Caco-2 (cell line): ENCODE data around the gene UTP15. TPM values are rescaled to one million over a fixed set of nuclear protein-coding genes. Genes with fewer than 3 reads are reported as not detected.

ENCODE experiments used
- BruUV-seq: library from RNA; stranded (reverse); fragments of 400-500 nt; replicated peaks from 2 replicates; lab custom pipeline; 2021; lab: Mats Ljungman, UMichigan
- CTCF ChIA-PET: fragments of 300-600 bp; sonication (Branson Sonifier 250); formaldehyde crosslinking; loops from one replicate; lab custom pipeline; 2022; ENCODE audit warnings: antibody characterized with exemption; lab: Charles Lee
- POLR2A ChIA-PET: fragments of 300-600 bp; sonication (Branson Sonifier 250); formaldehyde crosslinking; loops from one replicate; lab custom pipeline; 2022; ENCODE audit warnings: antibody characterized with exemption; lab: Charles Lee
- DNase-seq, 2 experiments: peaks; one replicate each; pipeline versions ENCODE4 v3.0.0 to v3.0.0-alpha.2; 2020 to 2022
- H3K27me3 ChIP-seq: replicated peaks from 2 replicates; pipeline ENCODE4 v1.6.0; 2011; ENCODE audit warnings: low read length; ENCODE audit not compliant: control insufficient read depth, insufficient read depth
- H3K36me3 ChIP-seq: 2 replicates; pipeline ENCODE4 v1.5.1; 2011; ENCODE audit warnings: low read length; ENCODE audit not compliant: control insufficient read depth, insufficient read depth
- H3K4me1 ChIP-seq: fragments of 250-450 bp; sonication (Bioruptor Pico); 2 replicates; pipeline ENCODE4 v1.5.1; 2020; ENCODE audit warnings: mild to moderate bottlenecking
- H3K4me3 ChIP-seq: 2 replicates; pipeline ENCODE4 v1.5.1; 2011; ENCODE audit warnings: low read depth, mild to moderate bottlenecking, control low read depth, low read length
- H3K9me3 ChIP-seq: fragments of 250-450 bp; sonication (Bioruptor Pico); 2 replicates; pipeline ENCODE4 v1.5.1; 2020; ENCODE audit warnings: mild to moderate bottlenecking, moderate library complexity
- H3K27ac Mint-ChIP-seq: one replicate; pipeline ENCODE4 v1.8.0; 2022; ENCODE audit warnings: mixed read lengths; ENCODE audit not compliant: unreplicated experiment
- H3K27me3 Mint-ChIP-seq: one replicate; pipeline ENCODE4 v1.8.0; 2022; ENCODE audit warnings: mixed read lengths; ENCODE audit not compliant: insufficient read depth, unreplicated experiment
- H3K36me3 Mint-ChIP-seq: one replicate; pipeline ENCODE4 v1.8.0; 2022; ENCODE audit warnings: mild to moderate bottlenecking, mixed read lengths; ENCODE audit not compliant: insufficient read depth, unreplicated experiment
- H3K4me1 Mint-ChIP-seq: one replicate; pipeline ENCODE4 v1.8.0; 2022; ENCODE audit warnings: low read depth, mixed read lengths; ENCODE audit not compliant: unreplicated experiment
- H3K4me3 Mint-ChIP-seq: one replicate; pipeline ENCODE4 v1.8.0; 2022; ENCODE audit warnings: mild to moderate bottlenecking, moderate library complexity, mixed read lengths; ENCODE audit not compliant: unreplicated experiment
- H3K9me3 Mint-ChIP-seq: one replicate; pipeline ENCODE4 v1.8.0; 2022; ENCODE audit warnings: mixed read lengths; ENCODE audit not compliant: unreplicated experiment
- CTCF ChIP-seq, 2 experiments: fragments of 200-600 bp in 1 of 2; IDR thresholded peaks; 1 replicate in 1 of 2; 2 replicates in 1 of 2; pipeline versions ENCODE4 v1.5.1 to v1.8.0; 2011 to 2022; ENCODE audit warnings: antibody characterized with exemption in 1 of 2, control low read depth in 1 of 2, inconsistent platforms in 1 of 2, low read depth in 1 of 2, low read length in 1 of 2, mild to moderate bottlenecking in 1 of 2, moderate library complexity in 1 of 2; ENCODE audit not compliant: insufficient read depth in 1 of 2, severe bottlenecking in 1 of 2, unreplicated experiment in 1 of 2
- intact Hi-C: fragments of 100-400 bp; cut with micrococcal nuclease; formaldehyde crosslinking; loops from one replicate; pipeline ENCODE4 v1.10.0; 2022; ENCODE audit not compliant: unreplicated experiment
- total RNA-seq: library from RNA; stranded (reverse); gene quantifications from 2 replicates; pipeline ENCODE4 v1.2.3, GENCODE V29; 2022

Gene UTP15
- total RNA-seq, 1 experiment from 2014 or later = 29.1 TPM

DNA sequence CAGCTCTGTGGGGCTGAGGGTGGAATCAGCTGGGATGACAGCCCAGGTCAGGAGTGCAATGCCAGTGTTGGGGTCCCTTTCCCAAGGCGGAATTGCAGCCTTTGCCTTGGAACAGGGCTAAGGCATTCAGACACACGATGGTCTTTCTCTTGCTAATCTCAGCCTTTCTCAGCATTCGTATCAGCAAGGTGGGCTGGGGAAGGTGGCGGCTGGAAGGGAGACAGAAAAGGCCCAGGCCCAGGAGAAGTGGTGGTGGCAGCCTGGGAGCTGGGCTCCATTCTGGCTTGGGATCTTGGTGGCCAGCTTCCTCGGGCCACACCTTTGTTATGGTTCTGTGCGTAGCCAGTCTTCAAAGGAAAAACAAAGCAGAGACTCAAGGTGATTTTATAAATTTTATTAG lies 59.3 kb downstream of the UTP15 start:
- CTCF ChIA-PET = no interaction called here
- Histone ChIP-seq H3K4me3 (no peak overlapping the region), H3K4me1 (no peaks in the 10 kb centered on the region), H3K36me3 (no peaks in the 10 kb centered on the region), H3K27me3 (peaks cover 2% of the 10 kb centered on the region; the same call in 1 of the 2 replicates), H3K9me3 (no peaks in the 10 kb centered on the region)
- BruUV-seq = no TSS peak
- intact Hi-C loops = no loop called here
- no peak for TF ChIP-seq CTCF (IDR thresholded peaks at IDR 0.05; ENCODE audit: insufficient read depth in 1 of 2, low read depth in 1 of 2, low read length in 1 of 2, severe bottlenecking in 1 of 2, unreplicated experiment in 1 of 2)
- no peaks in the 10 kb centered on the region for H3K9me3 Mint-ChIP-seq
- H3K27me3 Mint-ChIP-seq = peaks cover 16% of the 10 kb centered on the region
- POLR2A ChIA-PET = no interaction called here
- H3K36me3 Mint-ChIP-seq = no peaks in the 10 kb centered on the region
- H3K4me1 Mint-ChIP-seq = peaks cover 9% of the 10 kb centered on the region
- H3K27ac Mint-ChIP-seq = no peak overlapping the region
- no peak for DNase-seq
- H3K4me3 Mint-ChIP-seq = peak overlapping the region; percentile 64

DNA sequence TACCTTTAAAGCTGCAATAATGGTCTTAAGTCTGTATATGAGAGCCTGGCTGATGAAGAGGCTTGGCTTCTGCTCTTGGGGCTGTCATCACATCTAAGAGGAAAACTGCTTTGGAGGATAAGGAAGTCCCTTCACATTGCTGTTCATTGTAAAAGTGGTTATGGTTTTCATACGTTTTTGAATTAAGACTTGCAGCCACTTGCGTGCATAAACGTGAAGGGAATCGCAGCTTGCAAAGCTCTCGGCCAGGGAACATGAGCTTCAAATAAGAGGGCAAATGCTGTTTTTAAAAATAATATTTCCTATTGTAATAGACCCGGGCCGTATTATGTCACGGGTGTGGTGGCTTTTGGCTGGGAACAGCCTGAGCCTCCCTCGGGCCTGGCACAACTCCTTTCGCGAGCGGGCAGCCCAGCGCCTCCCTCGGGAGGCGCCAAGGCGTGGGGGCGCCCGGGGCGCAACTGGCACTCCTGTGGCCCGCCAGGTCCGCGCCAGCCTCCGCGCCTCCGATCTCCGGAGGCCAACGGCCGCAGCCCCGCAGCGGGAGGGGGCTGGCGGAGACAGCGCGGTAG lies 59.9 kb downstream of the UTP15 start:
- Histone ChIP-seq H3K36me3 (no peaks in the 10 kb centered on the region), H3K9me3 (no peaks in the 10 kb centered on the region), H3K4me1 (peaks cover under 1% of the 10 kb centered on the region; the same call in 1 of the 2 replicates), H3K4me3 (peak overlapping the region; percentile 54), H3K27me3 (peaks cover 2% of the 10 kb centered on the region; the same call in 1 of the 2 replicates)
- CTCF ChIA-PET = no interaction called here
- Mint-ChIP-seq H3K27ac (no peak overlapping the region), H3K27me3 (peaks cover 16% of the 10 kb centered on the region), H3K36me3 (no peaks in the 10 kb centered on the region), H3K4me3 (peak overlapping the region; percentile 64), H3K9me3 (no peaks in the 10 kb centered on the region), H3K4me1 (peaks cover 9% of the 10 kb centered on the region)
- POLR2A ChIA-PET = no interaction called here
- BruUV-seq = no TSS peak
- no peak for TF ChIP-seq CTCF (IDR thresholded peaks at IDR 0.05; ENCODE audit: insufficient read depth in 1 of 2, low read depth in 1 of 2, low read length in 1 of 2, severe bottlenecking in 1 of 2, unreplicated experiment in 1 of 2)
- DNase-seq = no peak
- intact Hi-C loops = no loop called here

- Mint-ChIP-seq H3K4me3 (peak within 1 kb of the TSS; percentile 69), H3K36me3 (no peaks in the 10 kb centered on the region), H3K9me3 (no peaks in the 10 kb centered on the region), H3K27ac (no peak within 1 kb of the TSS), H3K4me1 (peaks cover 9% of the 10 kb centered on the region), H3K27me3 (peaks cover 16% of the 10 kb centered on the region)
- no peaks in the 10 kb centered on the region for H3K9me3 ChIP-seq
- intact Hi-C loops = no loop called here
- H3K36me3 ChIP-seq = no peaks in the 10 kb centered on the region
- peak within 1 kb of the TSS; percentile 54 for H3K4me3 ChIP-seq
- ChIA-PET POLR2A (no interaction called here), CTCF (interaction anchor here (0.7 kb wide), 1 partner anchor 187 kb away, joined by 4 read pairs; no protein-coding TSS in a partner anchor)
- peak in 1 of 2 experiments; percentile 43 for DNase-seq
- peaks cover 2% of the 10 kb centered on the region; the same call in 1 of the 2 replicates for H3K27me3 ChIP-seq
- BruUV-seq = no TSS peak
- peaks cover 5% of the 10 kb centered on the region; the same call in 1 of the 2 replicates for H3K4me1 ChIP-seq
- no peak for TF ChIP-seq CTCF (IDR thresholded peaks at IDR 0.05; ENCODE audit: insufficient read depth in 1 of 2, low read depth in 1 of 2, low read length in 1 of 2, severe bottlenecking in 1 of 2, unreplicated experiment in 1 of 2)
Measured at GRCh38 chr5:73625944-73626811, 60.6 kb downstream of the UTP15 start, which contains the start of gene ARHGEF28. Gene ARHGEF28, plus strand, starts transcription at chr5:73626196. Its CDS starts 58,656 bp downstream, at chr5:73684852.
